GM12878 (cell line): Measurements from ENCODE around the gene SSBP3. TPM values are rescaled to one million over a fixed set of nuclear protein-coding genes. Genes with fewer than 3 reads are reported as not detected.

Experiments
- ATAC-seq: fragments of 200-7000 bp; cut with Tn5 transposase; 3 replicates; pipeline ENCODE4 v1.9.1; 2020; ENCODE audit warnings: mild to moderate bottlenecking, moderate library complexity
- BruUV-seq: library from RNA; stranded (reverse); fragments of 400-500 nt; replicated peaks from 2 replicates; lab custom pipeline; 2021; lab: Mats Ljungman, UMichigan
- CTCF ChIA-PET: fragments of 300-600 bp; sonication (Branson Sonifier 250); formaldehyde crosslinking; extraction: SDS; loops from one replicate; lab custom pipeline; 2021; ENCODE audit warnings: inconsistent platforms; lab: Yijun Ruan, JAX
- POLR2A ChIA-PET: fragments of 350-600 bp; formaldehyde crosslinking; extraction: SDS; loops from one replicate; lab custom pipeline; 2021; ENCODE audit warnings: inconsistent platforms; lab: Charles Lee
- RAD21 ChIA-PET: fragments of 300-600 bp; sonication (Branson Sonifier 250); formaldehyde crosslinking; loops from one replicate; lab custom pipeline; 2023; ENCODE audit warnings: antibody characterized with exemption; ENCODE audit not compliant: unreplicated experiment; lab: Charles Lee
- SMC1A ChIA-PET: fragments of 300-600 bp; sonication (Branson Sonifier 250); formaldehyde crosslinking; loops from one replicate; lab custom pipeline; 2023; ENCODE audit not compliant: unreplicated experiment, uncharacterized antibody; lab: Charles Lee
- DNase-seq: peaks from one replicate; pipeline ENCODE4 v3.0.0-alpha.2; 2011; ENCODE audit warnings: low read depth, low spot score
- FAIRE-seq: peaks from 3 replicates; lab custom pipeline; 2011; peaks lifted over from hg19 to GRCh38; lab: Jason Lieb, UNC
- H2AFZ ChIP-seq: 2 replicates; pipeline ENCODE4 v1.6.0; 2011; ENCODE audit warnings: low read depth, low read length, control low read depth; ENCODE audit not compliant: control insufficient read depth
- H3K27ac ChIP-seq: 2 replicates; pipeline ENCODE4 v1.5.1; 2011; ENCODE audit warnings: control low read depth; ENCODE audit not compliant: control insufficient read depth, insufficient read depth
- H3K27me3 ChIP-seq, 2 experiments: replicated peaks in 1 of 2; 2 replicates each; pipeline versions ENCODE4 v1.6.0 to v1.6.1; 2011; ENCODE audit warnings: low read length in 1 of 2; ENCODE audit not compliant: control insufficient read depth in 2 of 2, insufficient read depth in 2 of 2
- H3K36me3 ChIP-seq, 2 experiments: 2 replicates each; pipeline ENCODE4 v1.5.1; 2011; ENCODE audit warnings: low read length in 1 of 2; ENCODE audit not compliant: control insufficient read depth in 2 of 2, insufficient read depth in 2 of 2
- H3K4me1 ChIP-seq: 2 replicates; pipeline ENCODE4 v1.6.1; 2011; ENCODE audit warnings: mild to moderate bottlenecking, low read length, moderate library complexity, mixed read lengths; ENCODE audit not compliant: control insufficient read depth, insufficient read depth
- H3K4me2 ChIP-seq: 2 replicates; pipeline ENCODE4 v1.6.0; 2011; ENCODE audit warnings: control low read depth; ENCODE audit not compliant: control insufficient read depth, insufficient read depth
- H3K4me3 ChIP-seq: fragments of 200-600 bp; sonication (generic); 2 replicates; pipeline ENCODE4 v1.5.1; 2016
- H3K79me2 ChIP-seq: 2 replicates; pipeline ENCODE4 v1.6.0; 2011; ENCODE audit warnings: low read length; ENCODE audit not compliant: control insufficient read depth, insufficient read depth
- H3K9ac ChIP-seq: 2 replicates; pipeline ENCODE4 v1.8.0; 2011; ENCODE audit warnings: low read length, control low read depth, mixed read lengths; ENCODE audit not compliant: control insufficient read depth, insufficient read depth
- H3K9me3 ChIP-seq: replicated peaks from 3 replicates; pipeline ENCODE4 v1.5.1; 2011; ENCODE audit warnings: mild to moderate bottlenecking, low read length; ENCODE audit not compliant: control insufficient read depth, insufficient read depth
- H4K20me1 ChIP-seq: 2 replicates; pipeline ENCODE4 v1.6.0; 2011; ENCODE audit not compliant: control insufficient read depth, insufficient read depth
- BACH1 ChIP-seq: fragments of 450-650 bp; IDR thresholded peaks from 2 replicates; pipeline ENCODE4 v1.6.1; 2017; ENCODE audit warnings: mild to moderate bottlenecking, borderline replicate concordance
- CBX5 ChIP-seq: sonication (generic); IDR thresholded peaks from 2 replicates; pipeline ENCODE4 v1.6.1; 2016; ENCODE audit warnings: low read depth, moderate library complexity, mild to moderate bottlenecking, inconsistent platforms
- CREB1 ChIP-seq: IDR thresholded peaks from 2 replicates; pipeline ENCODE4 v1.6.1; 2012; ENCODE audit warnings: low read depth, mild to moderate bottlenecking, inconsistent platforms
- EED ChIP-seq: sonication (generic); IDR thresholded peaks from 2 replicates; pipeline ENCODE4 v1.6.1; 2016; ENCODE audit warnings: antibody characterized with exemption, low read depth
- ETV6 ChIP-seq, 2 experiments: fragments of 450-650 bp in 1 of 2; IDR thresholded peaks in 1 of 2; conservative IDR thresholded peaks in 1 of 2; 2 replicates each; pipeline ENCODE4 v1.6.1; 2014; ENCODE audit warnings: antibody characterized with exemption in 1 of 2, borderline replicate concordance in 1 of 2, low read depth in 1 of 2, mild to moderate bottlenecking in 1 of 2, moderate library complexity in 1 of 2
- IKZF2 ChIP-seq, 2 experiments: fragments of 450-650 bp; IDR thresholded peaks; 2 replicates each; pipeline ENCODE4 v1.6.1; 2017; ENCODE audit warnings: mild to moderate bottlenecking in 2 of 2, moderate library complexity in 2 of 2
- KAT2A ChIP-seq: conservative IDR thresholded peaks from 2 replicates; pipeline ENCODE4 v1.6.1; 2011; ENCODE audit warnings: low read depth, low read length; ENCODE audit not compliant: control insufficient read depth
- LARP7 ChIP-seq: fragments of 450-650 bp; IDR thresholded peaks from 2 replicates; pipeline ENCODE4 v1.6.1; 2017; ENCODE audit warnings: mild to moderate bottlenecking
- MEF2A ChIP-seq: IDR thresholded peaks from 2 replicates; pipeline ENCODE4 v1.6.1; 2011; ENCODE audit warnings: low read depth, mild to moderate bottlenecking, low read length, moderate library complexity; ENCODE audit not compliant: insufficient read depth
- PAX8 ChIP-seq: fragments of 450-650 bp; IDR thresholded peaks from 2 replicates; pipeline ENCODE4 v1.6.1; 2017; ENCODE audit warnings: mild to moderate bottlenecking, moderate library complexity
- POLR2A ChIP-seq: IDR thresholded peaks from 2 replicates; pipeline ENCODE4 v1.6.1; 2011; ENCODE audit warnings: low read depth, mild to moderate bottlenecking, low read length
- RCOR1 ChIP-seq: conservative IDR thresholded peaks from 2 replicates; pipeline ENCODE4 v1.6.1; 2012; ENCODE audit warnings: low read depth, low read length, improper control_type of control experiment
- SMC3 ChIP-seq: IDR thresholded peaks from 2 replicates; pipeline ENCODE4 v1.6.1; 2011; ENCODE audit warnings: low read length, improper control_type of control experiment, borderline replicate concordance
- STAT3 ChIP-seq: IDR thresholded peaks from 2 replicates; pipeline ENCODE4 v1.6.1; 2011; ENCODE audit warnings: low read depth, low read length, improper control_type of control experiment
- ZBTB11 ChIP-seq: fragments of 450-650 bp; formaldehyde crosslinking; IDR thresholded peaks from 2 replicates; pipeline ENCODE4 v1.5.0; 2022; ENCODE audit warnings: mild to moderate bottlenecking, missing genetic modification characterization
- ZNF24 ChIP-seq: fragments of 450-650 bp; IDR thresholded peaks from 2 replicates; pipeline ENCODE4 v1.6.1; 2017; ENCODE audit warnings: antibody characterized with exemption, mild to moderate bottlenecking
- WGBS: methylation state at CpG from one replicate; pipeline ENCODE4 v1.1.6; 2016; ENCODE audit warnings: low lambda C conversion rate; ENCODE audit not compliant: insufficient replicate concordance, insufficient coverage; ENCODE audit errors: missing lambda C conversion rate; 5-methylcytosine and 5-hydroxymethylcytosine counted together
- in situ Hi-C: fragments of 300-500 bp; cut with MboI; formaldehyde crosslinking; loops from 9 replicates; pipeline ENCODE4 v1.14.3; 2018; ENCODE audit warnings: mixed read lengths
- intact Hi-C: fragments of 100-400 bp; cut with micrococcal nuclease; formaldehyde crosslinking; loops from one replicate; pipeline ENCODE4 v1.14.2; 2022; ENCODE audit not compliant: unreplicated experiment
- polyA plus RNA-seq, 11 experiments: library from polyadenylated mRNA; depleted of rRNA in 4 of 11; unstranded in 6 of 11; stranded (reverse) in 5 of 11; fragments of >200 nt; fragmentation: Nextera tagmentation in 4 of 11; fragmentation: Illumina TruSeq in 1 of 11; extraction: Ambion mirVana in 4 of 11; extraction: Trizol in 1 of 11; gene quantifications; 1 replicate in 1 of 11; 2 replicates in 10 of 11; pipeline versions ENCODE4 v1.2.1 to v1.2.3, GENCODE V29; 2011 to 2016; ENCODE audit warnings: inconsistent platforms in 2 of 11, missing spikeins in 2 of 11, low read depth in 1 of 11
- total RNA-seq, 4 experiments: library from RNA; depleted of rRNA in 3 of 4; stranded (reverse); fragments of >200 nt in 3 of 4; fragmentation: Illumina TruSeq in 1 of 4; extraction: Trizol in 1 of 4; gene quantifications; 2 replicates each; pipeline versions ENCODE4 v1.2.1 to v1.2.3, GENCODE V29; 2013 to 2021

The SSBP3 gene
- total and polyA plus RNA-seq, 10 of the 15 experiments (the other 5 are each of a cell fraction or from before 2014, with no cell fraction given), result 4.1 to 51.7 (median 17.1) TPM

- H3K27ac ChIP-seq, result no peak overlapping the region
- ATAC-seq, result no peak
- CTCF ChIA-PET, result interaction anchor here (1.0 to 1.3 kb wide), 3 partner anchors 17 to 178 kb away, joined by 3 to 7 read pairs (median 3); no protein-coding TSS in a partner anchor
Observed at GRCh38 chr1:54311506-54311905, 94.7 kb downstream of the SSBP3 start.

More at GRCh38 chr1:54311506-54311905, 94.7 kb downstream of the SSBP3 start:
- TF ChIP-seq RCOR1 (no peak), MEF2A (no peak), POLR2A (no peak), ZBTB11 (CRISPR knock-in tag) (no peak), IKZF2 (IDR thresholded peaks at IDR 0.05) (no peak), EED (no peak), PAX8 (no peak), STAT3 (no peak), ETV6 (conservative IDR thresholded peaks at IDR 0.05 in 1 of 2, IDR thresholded peaks at IDR 0.05 in 1 of 2; ENCODE audit: borderline replicate concordance in 1 of 2, low read depth in 1 of 2) (no peak), CBX5 (no peak), CREB1 (no peak), SMC3 (no peak), BACH1 (no peak), ZNF24 (no peak), LARP7 (no peak), KAT2A (no peak)
- TF ChIP-seq, all 136 proteins: peak for 0
- H3K4me3 ChIP-seq, result no peak overlapping the region
- no peaks in the 10 kb centered on the region for H3K9me3 ChIP-seq
- H2AFZ ChIP-seq, result no peak overlapping the region
- no peak overlapping the region for H3K9ac ChIP-seq
- 85% methylated on average over 7 of the region's 7 CpGs for WGBS
- DNase-seq, result no peak
- ChIA-PET SMC1A (interaction anchor here (1.8 kb wide), 1 partner anchor 96 kb away, joined by 4 read pairs; no protein-coding TSS in a partner anchor), RAD21 (interaction anchor here (1.1 to 2.6 kb wide), 2 partner anchors 92 to 178 kb away, joined by 3 to 6 read pairs; no protein-coding TSS in a partner anchor), POLR2A (no interaction called here)
- 0 out of 2 replicates have a peak, but pooled peaks cover 5% of the 10 kb centered on the region for H4K20me1 ChIP-seq
- in situ Hi-C loops, result no loop called here
- H3K4me2 ChIP-seq, result no peak overlapping the region
- no peaks in the 10 kb centered on the region for H3K79me2 ChIP-seq
- H3K36me3 ChIP-seq, result peaks cover 0 to 2% of the 10 kb centered on the region in 2 experiments; a peak in 2 of 4 replicates
- FAIRE-seq, result no peak
- no TSS peak for BruUV-seq
- no peaks in the 10 kb centered on the region for H3K4me1 ChIP-seq
- intact Hi-C loops, result loop anchor here (2.0 to 5.0 kb wide), 2 partner anchors 96 to 177 kb away; partner anchors contain the start of gene SSBP3
- no peaks in the 10 kb centered on the region for H3K27me3 ChIP-seq
